Hepatocyte (in vitro differentiated cells): Measurements from ENCODE around the gene MS4A6E. TPM values are rescaled to one million over a fixed set of nuclear protein-coding genes. Genes with fewer than 3 reads are reported as not detected.

Source experiments
- DNase-seq: peaks from one replicate; pipeline ENCODE4 v3.0.0-alpha.2; 2016; ENCODE audit warnings: low spot score
- H2AFZ ChIP-seq: fragments of 200-600 bp; sonication (generic); 2 replicates; pipeline ENCODE4 v1.6.0; 2016; ENCODE audit warnings: antibody characterized with exemption, mild to moderate bottlenecking
- H3K27ac ChIP-seq: fragments of 200-600 bp; sonication (generic); 2 replicates; pipeline ENCODE4 v1.5.1; 2016; ENCODE audit warnings: mild to moderate bottlenecking
- H3K27me3 ChIP-seq: fragments of 200-600 bp; sonication (generic); 2 replicates; pipeline ENCODE4 v1.6.1; 2016
- H3K36me3 ChIP-seq: fragments of 200-600 bp; sonication (generic); replicated peaks from 2 replicates; pipeline ENCODE4 v1.5.1; 2016; ENCODE audit warnings: low read depth; ENCODE audit not compliant: insufficient read depth
- H3K4me1 ChIP-seq: fragments of 200-600 bp; sonication (generic); 2 replicates; pipeline ENCODE4 v1.5.1; 2016; ENCODE audit warnings: mild to moderate bottlenecking, moderate library complexity; ENCODE audit not compliant: insufficient read depth
- H3K4me2 ChIP-seq: fragments of 200-600 bp; sonication (generic); 2 replicates; pipeline ENCODE4 v1.6.0; 2016
- H3K4me3 ChIP-seq: fragments of 200-600 bp; sonication (generic); 2 replicates; pipeline ENCODE4 v1.5.1; 2016; ENCODE audit warnings: mild to moderate bottlenecking
- H3K79me2 ChIP-seq: fragments of 200-600 bp; sonication (generic); 2 replicates; pipeline ENCODE4 v1.6.0; 2017; ENCODE audit warnings: mild to moderate bottlenecking
- H3K9me2 ChIP-seq: fragments of 200-600 bp; sonication (generic); replicated peaks from 2 replicates; pipeline ENCODE4 v1.6.0; 2017; ENCODE audit warnings: mild to moderate bottlenecking; ENCODE audit not compliant: insufficient read depth
- H3K9me3 ChIP-seq: fragments of 200-600 bp; sonication (generic); 2 replicates; pipeline ENCODE4 v1.5.1; 2016; ENCODE audit warnings: low read depth, mild to moderate bottlenecking
- H4K20me1 ChIP-seq: fragments of 200-600 bp; sonication (generic); 2 replicates; pipeline ENCODE4 v1.6.0; 2016; ENCODE audit warnings: mild to moderate bottlenecking; ENCODE audit not compliant: insufficient read depth, poor library complexity, severe bottlenecking
- CTCF ChIP-seq: fragments of 200-600 bp; sonication (generic); IDR thresholded peaks from 2 replicates; pipeline ENCODE4 v1.5.1; 2016; ENCODE audit warnings: antibody characterized with exemption, mild to moderate bottlenecking; ENCODE audit not compliant: poor library complexity
- EZH2 ChIP-seq: fragments of 200-600 bp; sonication (generic); IDR thresholded peaks from 2 replicates; pipeline ENCODE4 v1.6.1; 2016; ENCODE audit warnings: antibody characterized with exemption, mild to moderate bottlenecking, borderline replicate concordance
- EZH2phosphoT487 ChIP-seq: fragments of 200-600 bp; sonication (generic); IDR thresholded peaks from one replicate; pipeline ENCODE4 v1.6.1; 2018; ENCODE audit warnings: antibody characterized with exemption, mild to moderate bottlenecking, low read depth, moderate library complexity; ENCODE audit not compliant: unreplicated experiment, severe bottlenecking
- WGBS: methylation state at CpG from one replicate; pipeline ENCODE4 v1.1.6; 2016; ENCODE audit warnings: low lambda C conversion rate; ENCODE audit errors: missing lambda C conversion rate; 5-methylcytosine and 5-hydroxymethylcytosine counted together
- polyA plus RNA-seq: library from polyadenylated mRNA; unstranded; fragments of >200 nt; fragmentation: Nextera tagmentation; extraction: Ambion mirVana; gene quantifications from 2 replicates; pipeline ENCODE4 v1.2.1, GENCODE V29; 2016
- total RNA-seq: library from RNA; depleted of rRNA; stranded (reverse); fragments of >200 nt; gene quantifications from 2 replicates; pipeline ENCODE4 v1.2.3, GENCODE V29; 2014

MS4A6E gene, protein sequence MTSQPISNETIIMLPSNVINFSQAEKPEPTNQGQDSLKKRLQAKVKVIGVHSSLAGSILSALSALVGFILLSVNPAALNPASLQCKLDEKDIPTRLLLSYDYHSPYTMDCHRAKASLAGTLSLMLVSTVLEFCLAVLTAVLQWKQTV
- not detected in 2 replicates for total RNA-seq
- polyA plus RNA-seq: not detected in 2 replicates

DNA sequence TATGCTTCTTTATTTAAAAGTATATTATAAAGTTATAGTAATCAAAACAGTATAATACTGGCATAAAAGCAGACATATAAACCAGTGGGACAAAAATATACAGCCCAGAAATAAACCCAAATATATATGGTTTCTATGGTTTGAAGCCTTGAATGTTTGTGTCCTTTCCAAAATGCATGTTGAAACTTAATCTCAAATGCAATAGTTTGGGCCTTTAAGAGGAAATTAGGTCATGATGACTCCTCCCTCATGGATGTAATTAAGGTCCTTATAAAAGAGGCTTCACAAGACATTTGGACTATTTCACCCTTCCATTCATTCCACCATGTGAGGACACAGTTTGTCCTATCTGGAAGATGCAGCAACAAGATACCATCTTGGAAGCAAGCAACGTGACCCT lies at the start of gene MS4A6E:
Gene MS4A6E, plus strand, starts transcription at position 301 of the 400 bp plus-strand sequence. CDS start 7,641 bp downstream, outside the sequence.
- DNase-seq: no peak
- Histone ChIP-seq H3K36me3 (no peaks in the 10 kb centered on the region), H3K4me3 (no peak within 1 kb of the TSS), H3K4me1 (no peaks in the 10 kb centered on the region), H3K9me3 (no peaks in the 10 kb centered on the region), H3K4me2 (no peak within 1 kb of the TSS), H3K27ac (no peak within 1 kb of the TSS), H2AFZ (no peak within 1 kb of the TSS), H3K79me2 (no peaks in the 10 kb centered on the region), H3K27me3 (no peaks in the 10 kb centered on the region), H4K20me1 (no peaks in the 10 kb centered on the region), H3K9me2 (no peaks in the 10 kb centered on the region)
- TF ChIP-seq CTCF (no peak), EZH2 (no peak), EZH2phosphoT487 (no peak)
- WGBS: 52% methylated on average over 1 of the region's 1 CpG

DNA sequence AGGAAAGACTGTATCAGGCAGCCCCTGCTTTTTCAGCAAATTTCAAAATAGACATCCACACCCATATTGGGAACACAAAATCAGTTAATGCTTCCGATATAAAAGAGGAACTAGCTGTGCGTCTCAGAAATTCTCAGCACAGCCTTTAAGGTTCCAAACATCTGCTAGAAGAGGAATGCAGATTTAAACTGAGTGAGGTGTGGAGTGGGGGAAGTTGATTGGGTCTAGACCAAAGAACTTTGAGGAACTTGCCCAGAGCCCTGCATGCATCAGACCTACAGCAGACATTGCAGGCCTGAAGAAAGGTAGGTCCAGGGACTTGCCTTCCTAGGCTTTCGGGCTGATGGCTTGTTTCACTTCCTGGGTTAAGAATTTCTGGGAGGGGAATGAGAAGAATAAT lies 46.6 kb upstream of the MS4A6E start, which contains the start of gene MS4A4A:
Gene MS4A4A, plus strand, starts transcription at position 255 of the 400 bp plus-strand sequence. Its CDS starts 10 bp downstream, at position 265.
- Histone ChIP-seq H3K36me3 (no peaks in the 10 kb centered on the region), H3K4me1 (no peaks in the 10 kb centered on the region), H2AFZ (no peak within 1 kb of the TSS), H3K27me3 (no peaks in the 10 kb centered on the region), H3K9me2 (no peaks in the 10 kb centered on the region), H3K27ac (no peak within 1 kb of the TSS), H3K4me2 (no peak within 1 kb of the TSS), H4K20me1 (no peaks in the 10 kb centered on the region), H3K4me3 (no peak within 1 kb of the TSS), H3K9me3 (no peaks in the 10 kb centered on the region), H3K79me2 (no peaks in the 10 kb centered on the region)
- TF ChIP-seq EZH2phosphoT487: no peak
- no peak for TF ChIP-seq CTCF
- TF ChIP-seq EZH2: no peak
- DNase-seq: no peak
- 95% methylated on average over 3 of the region's 3 CpGs for WGBS

- no peak overlapping the region for H2AFZ ChIP-seq
- no peak overlapping the region for H3K4me2 ChIP-seq
- H3K4me3 ChIP-seq: no peak overlapping the region
These were observed 45.6 kb upstream of the MS4A6E start for GRCh38 chr11:60281485-60281884.

More at GRCh38 chr11:60281485-60281884, 45.6 kb upstream of the MS4A6E start:
- no peaks in the 10 kb centered on the region for H3K9me2 ChIP-seq
- H3K4me1 ChIP-seq: no peaks in the 10 kb centered on the region
- DNase-seq: no peak
- H4K20me1 ChIP-seq: no peaks in the 10 kb centered on the region
- TF ChIP-seq EZH2 (no peak), EZH2phosphoT487 (no peak), CTCF (no peak)
- H3K27ac ChIP-seq: no peak overlapping the region
- no peaks in the 10 kb centered on the region for H3K79me2 ChIP-seq
- H3K36me3 ChIP-seq: no peaks in the 10 kb centered on the region
- WGBS: 57% methylated on average over 2 of the region's 2 CpGs
- no peaks in the 10 kb centered on the region for H3K27me3 ChIP-seq
- no peaks in the 10 kb centered on the region for H3K9me3 ChIP-seq
